Measurements from ENCODE around the gene CD82.
A peak's percentile ranks its signal among the peaks of the same experiment; 100 is the strongest.

The CD82 gene

DNA sequence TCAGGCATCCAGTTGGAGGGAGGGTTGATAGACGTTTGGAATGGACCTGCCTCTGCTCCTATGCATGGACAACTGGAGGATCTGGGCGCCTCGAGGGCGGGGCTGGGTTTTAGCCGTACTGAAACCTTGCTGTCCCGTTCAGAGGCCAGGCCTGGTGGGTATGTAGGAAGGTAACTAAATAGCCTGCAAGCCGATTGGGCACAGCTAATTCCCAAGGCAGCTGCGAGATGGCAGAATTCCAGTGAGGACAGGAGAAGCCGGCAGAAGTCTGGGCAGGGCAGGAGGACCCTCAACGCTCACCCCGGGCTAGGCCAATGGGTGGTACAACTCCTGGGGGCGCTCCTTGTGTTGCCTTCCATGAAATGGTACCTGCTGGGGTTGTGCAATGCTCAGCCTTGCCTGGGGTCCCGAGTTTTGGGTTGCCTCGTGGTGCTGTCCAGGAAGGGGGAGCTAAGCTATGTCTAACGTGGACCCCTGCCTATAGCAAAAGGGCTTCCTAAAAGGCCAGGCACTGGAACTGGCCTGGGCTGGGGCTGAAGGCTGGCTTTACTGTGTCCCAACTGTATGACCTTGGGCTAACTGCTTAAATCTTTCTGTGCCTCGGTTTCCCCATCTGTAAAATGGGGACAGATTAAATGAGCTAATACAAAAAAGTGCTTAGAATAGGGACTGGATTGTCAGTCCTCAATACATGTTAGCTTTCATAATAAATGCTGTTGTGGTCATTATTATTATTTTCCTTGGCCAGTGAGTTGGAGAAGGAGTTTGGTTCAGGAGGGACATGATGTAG is 30.1 kb upstream of the CD82 start:
- no peak for ATAC-seq
- no peak for TF ChIP-seq BACH2 (CRISPR knock-in tag; IDR thresholded peaks at IDR 0.05; ENCODE audit: borderline replicate concordance)

DNA sequence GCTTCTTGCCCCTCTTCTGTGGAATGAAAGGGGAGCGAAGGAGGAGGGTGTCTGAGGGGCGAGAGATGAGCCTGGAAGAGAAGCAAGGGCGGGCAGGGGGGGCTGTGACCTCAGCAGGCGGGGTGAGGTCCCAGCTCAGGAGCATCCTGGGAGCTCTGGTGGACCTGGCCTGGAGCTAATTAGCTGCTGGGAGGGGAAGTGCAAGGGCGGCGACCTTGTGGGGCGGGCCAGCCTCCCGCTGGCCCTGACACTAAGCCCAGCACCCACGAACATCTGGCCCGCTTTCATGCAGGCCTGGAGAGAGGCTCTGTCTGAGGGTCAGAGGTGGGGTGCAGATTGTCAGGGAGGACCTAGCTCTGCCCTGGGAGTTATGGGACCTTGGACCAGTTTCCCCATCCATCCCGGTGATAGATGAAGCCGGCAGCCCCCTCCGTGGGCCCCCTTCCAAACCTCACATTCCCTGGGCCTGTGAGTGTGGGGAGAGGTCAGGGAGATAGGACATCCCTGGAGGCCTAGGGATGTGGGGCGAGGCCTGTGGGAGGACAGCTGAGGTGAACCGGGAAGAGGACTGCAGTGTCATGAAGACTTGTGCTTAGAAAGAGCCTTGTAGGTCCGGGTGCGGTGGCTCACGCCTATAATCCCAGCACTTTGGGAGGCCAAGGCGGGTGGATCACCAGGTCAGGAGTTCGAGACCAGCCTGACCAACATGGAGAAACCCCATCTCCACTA is 28.5 kb upstream of the CD82 start:
- TF ChIP-seq, protein P1, sequence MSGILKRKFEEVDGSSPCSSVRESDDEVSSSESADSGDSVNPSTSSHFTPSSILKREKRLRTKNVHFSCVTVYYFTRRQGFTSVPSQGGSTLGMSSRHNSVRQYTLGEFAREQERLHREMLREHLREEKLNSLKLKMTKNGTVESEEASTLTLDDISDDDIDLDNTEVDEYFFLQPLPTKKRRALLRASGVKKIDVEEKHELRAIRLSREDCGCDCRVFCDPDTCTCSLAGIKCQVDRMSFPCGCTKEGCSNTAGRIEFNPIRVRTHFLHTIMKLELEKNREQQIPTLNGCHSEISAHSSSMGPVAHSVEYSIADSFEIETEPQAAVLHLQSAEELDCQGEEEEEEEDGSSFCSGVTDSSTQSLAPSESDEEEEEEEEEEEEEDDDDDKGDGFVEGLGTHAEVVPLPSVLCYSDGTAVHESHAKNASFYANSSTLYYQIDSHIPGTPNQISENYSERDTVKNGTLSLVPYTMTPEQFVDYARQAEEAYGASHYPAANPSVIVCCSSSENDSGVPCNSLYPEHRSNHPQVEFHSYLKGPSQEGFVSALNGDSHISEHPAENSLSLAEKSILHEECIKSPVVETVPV (CRISPR knock-in tag; IDR thresholded peaks at IDR 0.05): no peak
- TF ChIP-seq TOX (CRISPR knock-in tag; IDR thresholded peaks at IDR 0.05; ENCODE audit: borderline replicate concordance): no peak
- TF ChIP-seq ESRRG (CRISPR knock-in tag; IDR thresholded peaks at IDR 0.05): no peak
- TF ChIP-seq, protein P2, sequence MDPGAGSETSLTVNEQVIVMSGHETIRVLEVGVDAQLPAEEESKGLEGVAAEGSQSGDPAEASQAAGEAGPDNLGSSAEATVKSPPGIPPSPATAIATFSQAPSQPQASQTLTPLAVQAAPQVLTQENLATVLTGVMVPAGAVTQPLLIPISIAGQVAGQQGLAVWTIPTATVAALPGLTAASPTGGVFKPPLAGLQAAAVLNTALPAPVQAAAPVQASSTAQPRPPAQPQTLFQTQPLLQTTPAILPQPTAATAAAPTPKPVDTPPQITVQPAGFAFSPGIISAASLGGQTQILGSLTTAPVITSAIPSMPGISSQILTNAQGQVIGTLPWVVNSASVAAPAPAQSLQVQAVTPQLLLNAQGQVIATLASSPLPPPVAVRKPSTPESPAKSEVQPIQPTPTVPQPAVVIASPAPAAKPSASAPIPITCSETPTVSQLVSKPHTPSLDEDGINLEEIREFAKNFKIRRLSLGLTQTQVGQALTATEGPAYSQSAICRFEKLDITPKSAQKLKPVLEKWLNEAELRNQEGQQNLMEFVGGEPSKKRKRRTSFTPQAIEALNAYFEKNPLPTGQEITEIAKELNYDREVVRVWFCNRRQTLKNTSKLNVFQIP (CRISPR knock-in tag; IDR thresholded peaks at IDR 0.05; ENCODE audit: borderline replicate concordance, low read depth): no peak
- TF ChIP-seq ZFP30 (CRISPR knock-in tag; IDR thresholded peaks at IDR 0.05): no peak
- TF ChIP-seq TCF4 (CRISPR knock-in tag; IDR thresholded peaks at IDR 0.05; ENCODE audit: borderline replicate concordance): no peak
- TF ChIP-seq RARB (CRISPR knock-in tag; IDR thresholded peaks at IDR 0.05): no peak
- TF ChIP-seq ZNF8 (CRISPR knock-in tag; IDR thresholded peaks at IDR 0.05): no peak
- TF ChIP-seq BACH2 (CRISPR knock-in tag; IDR thresholded peaks at IDR 0.05; ENCODE audit: borderline replicate concordance): no peak
- TF ChIP-seq OSR1 (CRISPR knock-in tag; IDR thresholded peaks at IDR 0.05): no peak
- no peak for TF ChIP-seq GLIS3 (CRISPR knock-in tag; IDR thresholded peaks at IDR 0.05)
- no peak for TF ChIP-seq ZNF70 (CRISPR knock-in tag; IDR thresholded peaks at IDR 0.05)
- TF ChIP-seq, protein P3, sequence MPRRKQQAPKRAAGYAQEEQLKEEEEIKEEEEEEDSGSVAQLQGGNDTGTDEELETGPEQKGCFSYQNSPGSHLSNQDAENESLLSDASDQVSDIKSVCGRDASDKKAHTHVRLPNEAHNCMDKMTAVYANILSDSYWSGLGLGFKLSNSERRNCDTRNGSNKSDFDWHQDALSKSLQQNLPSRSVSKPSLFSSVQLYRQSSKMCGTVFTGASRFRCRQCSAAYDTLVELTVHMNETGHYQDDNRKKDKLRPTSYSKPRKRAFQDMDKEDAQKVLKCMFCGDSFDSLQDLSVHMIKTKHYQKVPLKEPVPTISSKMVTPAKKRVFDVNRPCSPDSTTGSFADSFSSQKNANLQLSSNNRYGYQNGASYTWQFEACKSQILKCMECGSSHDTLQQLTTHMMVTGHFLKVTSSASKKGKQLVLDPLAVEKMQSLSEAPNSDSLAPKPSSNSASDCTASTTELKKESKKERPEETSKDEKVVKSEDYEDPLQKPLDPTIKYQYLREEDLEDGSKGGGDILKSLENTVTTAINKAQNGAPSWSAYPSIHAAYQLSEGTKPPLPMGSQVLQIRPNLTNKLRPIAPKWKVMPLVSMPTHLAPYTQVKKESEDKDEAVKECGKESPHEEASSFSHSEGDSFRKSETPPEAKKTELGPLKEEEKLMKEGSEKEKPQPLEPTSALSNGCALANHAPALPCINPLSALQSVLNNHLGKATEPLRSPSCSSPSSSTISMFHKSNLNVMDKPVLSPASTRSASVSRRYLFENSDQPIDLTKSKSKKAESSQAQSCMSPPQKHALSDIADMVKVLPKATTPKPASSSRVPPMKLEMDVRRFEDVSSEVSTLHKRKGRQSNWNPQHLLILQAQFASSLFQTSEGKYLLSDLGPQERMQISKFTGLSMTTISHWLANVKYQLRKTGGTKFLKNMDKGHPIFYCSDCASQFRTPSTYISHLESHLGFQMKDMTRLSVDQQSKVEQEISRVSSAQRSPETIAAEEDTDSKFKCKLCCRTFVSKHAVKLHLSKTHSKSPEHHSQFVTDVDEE (CRISPR knock-in tag; IDR thresholded peaks at IDR 0.05): no peak
- TF ChIP-seq ZNF565 (CRISPR knock-in tag; conservative IDR thresholded peaks at IDR 0.05; ENCODE audit: low read depth): no peak
- no peak for TF ChIP-seq CSDC2 (CRISPR knock-in tag; IDR thresholded peaks at IDR 0.05)
- TF ChIP-seq, protein P4, sequence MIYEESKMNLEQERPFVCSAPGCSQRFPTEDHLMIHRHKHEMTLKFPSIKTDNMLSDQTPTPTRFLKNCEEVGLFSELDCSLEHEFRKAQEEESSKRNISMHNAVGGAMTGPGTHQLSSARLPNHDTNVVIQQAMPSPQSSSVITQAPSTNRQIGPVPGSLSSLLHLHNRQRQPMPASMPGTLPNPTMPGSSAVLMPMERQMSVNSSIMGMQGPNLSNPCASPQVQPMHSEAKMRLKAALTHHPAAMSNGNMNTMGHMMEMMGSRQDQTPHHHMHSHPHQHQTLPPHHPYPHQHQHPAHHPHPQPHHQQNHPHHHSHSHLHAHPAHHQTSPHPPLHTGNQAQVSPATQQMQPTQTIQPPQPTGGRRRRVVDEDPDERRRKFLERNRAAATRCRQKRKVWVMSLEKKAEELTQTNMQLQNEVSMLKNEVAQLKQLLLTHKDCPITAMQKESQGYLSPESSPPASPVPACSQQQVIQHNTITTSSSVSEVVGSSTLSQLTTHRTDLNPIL (CRISPR knock-in tag; IDR thresholded peaks at IDR 0.05; ENCODE audit: low read depth): no peak
- TF ChIP-seq SNAI2 (CRISPR knock-in tag; IDR thresholded peaks at IDR 0.05): no peak
- TF ChIP-seq PPARA (CRISPR knock-in tag; IDR thresholded peaks at IDR 0.05; ENCODE audit: borderline replicate concordance): no peak

DNA sequence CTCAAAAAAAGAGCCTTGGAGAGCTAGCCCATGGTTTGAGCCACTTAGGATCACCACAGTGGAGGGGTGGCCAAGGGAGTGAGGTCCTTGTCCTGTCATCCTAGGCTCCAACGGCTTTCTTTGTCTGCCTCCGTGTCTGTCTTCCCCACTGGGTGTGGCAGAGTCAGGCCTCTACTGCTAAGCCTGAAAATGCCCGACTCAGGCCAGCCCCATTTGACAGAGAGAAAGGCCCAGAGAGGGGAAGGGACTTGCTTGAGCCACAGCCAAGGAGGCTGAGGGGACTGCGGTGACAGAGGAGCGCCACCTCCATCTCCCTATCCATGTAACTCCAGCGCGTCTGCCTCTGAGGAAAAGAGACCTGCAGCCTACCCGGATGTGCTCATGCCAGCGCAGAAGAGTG is 27.8 kb upstream of the CD82 start:
- ATAC-seq: 0 out of 3 replicates have a peak, but pooled peaks have one; percentile 7
- TF ChIP-seq, protein P4 (CRISPR knock-in tag; IDR thresholded peaks at IDR 0.05; ENCODE audit: low read depth): no peak
- TF ChIP-seq ZFP3 (CRISPR knock-in tag; IDR thresholded peaks at IDR 0.05) (no peak), CSDC2 (CRISPR knock-in tag; IDR thresholded peaks at IDR 0.05) (no peak), SNAI2 (CRISPR knock-in tag; IDR thresholded peaks at IDR 0.05) (no peak), BACH2 (CRISPR knock-in tag; IDR thresholded peaks at IDR 0.05; ENCODE audit: borderline replicate concordance) (no peak), ZFP30 (CRISPR knock-in tag; IDR thresholded peaks at IDR 0.05) (no peak), PPARA (CRISPR knock-in tag; IDR thresholded peaks at IDR 0.05; ENCODE audit: borderline replicate concordance) (no peak), ZNF8 (CRISPR knock-in tag; IDR thresholded peaks at IDR 0.05) (no peak), ZNF565 (CRISPR knock-in tag; conservative IDR thresholded peaks at IDR 0.05; ENCODE audit: low read depth) (no peak), ZNF70 (CRISPR knock-in tag; IDR thresholded peaks at IDR 0.05) (no peak), TCF4 (CRISPR knock-in tag; IDR thresholded peaks at IDR 0.05; ENCODE audit: borderline replicate concordance) (no peak)
- TF ChIP-seq, protein P2 (CRISPR knock-in tag; IDR thresholded peaks at IDR 0.05; ENCODE audit: borderline replicate concordance, low read depth): no peak

More for the DNA sequence above, 28.5 kb upstream of the CD82 start:
- ATAC-seq: no peak

Data from SK-N-SH treated with all-trans-retinoic acid at 6 μM for 48 hours (cell line).